ENCODE results near the gene COL23A1.

- TF ChIP-seq CTCF (optimal IDR thresholded peaks at IDR 0.05 in 1 of 3, IDR thresholded peaks at IDR 0.05 in 1 of 3, conservative IDR thresholded peaks at IDR 0.05 in 1 of 3; ENCODE audit: extremely low read depth in 1 of 3, insufficient read depth in 2 of 3, low read length in 3 of 3) (no peak), EZH2 (IDR thresholded peaks at IDR 0.05; ENCODE audit: low read length) (no peak)
These were observed 173.3 kb downstream of the COL23A1 start for GRCh38 chr5:178416919-178417318.
